Activated CD4-positive, alpha-beta memory T cell treated with anti-CD3 and anti-CD28 coated beads, Interleukin-2, amount 10 ng/mL, durations not matched to agents 7 days and 5 days (primary cell): Measurements from ENCODE around the gene USP14. TPM values are rescaled to one million over a fixed set of nuclear protein-coding genes. Genes with fewer than 3 reads are reported as not detected.

Experiments used
- CTCF ChIA-PET: fragments of 350-600 bp; sonication (Branson Sonifier 250); formaldehyde crosslinking; loops from one replicate; lab custom pipeline; 2021; ENCODE audit warnings: antibody characterized with exemption, inconsistent platforms; lab: Charles Lee
- POLR2A ChIA-PET: fragments of 350-600 bp; sonication (Branson Sonifier 250); formaldehyde crosslinking; loops from one replicate; lab custom pipeline; 2021; ENCODE audit warnings: antibody characterized with exemption; lab: Charles Lee
- DNase-seq: peaks from one replicate; pipeline ENCODE4 v3.0.0-alpha.2; 2020
- H3K27ac Mint-ChIP-seq: one replicate; pipeline ENCODE4 v1.8.0; 2021; ENCODE audit warnings: mild to moderate bottlenecking, mixed read lengths
- H3K27me3 Mint-ChIP-seq: one replicate; pipeline ENCODE4 v1.8.0; 2021; ENCODE audit warnings: mixed read lengths
- H3K36me3 Mint-ChIP-seq: one replicate; pipeline ENCODE4 v1.8.0; 2021; ENCODE audit warnings: low read depth, mixed read lengths
- H3K4me1 Mint-ChIP-seq: one replicate; pipeline ENCODE4 v1.8.0; 2021; ENCODE audit warnings: mixed read lengths
- H3K4me3 Mint-ChIP-seq: one replicate; pipeline ENCODE4 v1.8.0; 2021; ENCODE audit warnings: mild to moderate bottlenecking, mixed read lengths
- H3K9me3 Mint-ChIP-seq: one replicate; pipeline ENCODE4 v1.8.0; 2021; ENCODE audit warnings: mixed read lengths
- total RNA-seq, 2 experiments: library from RNA; stranded (reverse); gene quantifications; one replicate each; pipeline ENCODE4 v1.2.3, GENCODE V29; 2021

The USP14 gene
- total RNA-seq, 2 experiments from 2014 or later = 63.4 to 64.4 TPM

- Mint-ChIP-seq H3K27ac (no peak overlapping the region), H3K36me3 (peaks cover 63% of the 10 kb centered on the region), H3K9me3 (no peaks in the 10 kb centered on the region), H3K27me3 (no peaks in the 10 kb centered on the region), H3K4me1 (no peaks in the 10 kb centered on the region), H3K4me3 (no peak overlapping the region)
- POLR2A ChIA-PET = interaction anchor here (2.4 kb wide), 1 partner anchor 15 kb away, joined by 12 read pairs; the partner anchor contains the start of gene THOC1
- DNase-seq = no peak
- CTCF ChIA-PET = no interaction called here
These were observed 94.8 kb downstream of the USP14 start for GRCh38 chr18:253121-253520.

GRCh38 chr18:255171-255570, 96.8 kb downstream of the USP14 start:
- H3K9me3 Mint-ChIP-seq = no peaks in the 10 kb centered on the region
- H3K27ac Mint-ChIP-seq = no peak overlapping the region
- CTCF ChIA-PET = interaction anchor here (1.2 kb wide), 1 partner anchor 8 kb away, joined by 3 read pairs; no protein-coding TSS in a partner anchor
- no peak for DNase-seq
- peaks cover 60% of the 10 kb centered on the region for H3K36me3 Mint-ChIP-seq
- H3K27me3 Mint-ChIP-seq = no peaks in the 10 kb centered on the region
- POLR2A ChIA-PET = interaction anchor here (1.9 kb wide), 1 partner anchor 13 kb away, joined by 16 read pairs; the partner anchor contains the start of gene THOC1
- no peak overlapping the region for H3K4me3 Mint-ChIP-seq
- peaks cover 1% of the 10 kb centered on the region for H3K4me1 Mint-ChIP-seq

- no peak for DNase-seq
- peaks cover 57% of the 10 kb centered on the region for H3K36me3 Mint-ChIP-seq
- no peak overlapping the region for H3K4me3 Mint-ChIP-seq
- no peak overlapping the region for H3K27ac Mint-ChIP-seq
- ChIA-PET POLR2A (no interaction called here), CTCF (no interaction called here)
- H3K9me3 Mint-ChIP-seq = no peaks in the 10 kb centered on the region
- H3K4me1 Mint-ChIP-seq = peaks cover 6% of the 10 kb centered on the region
- H3K27me3 Mint-ChIP-seq = no peaks in the 10 kb centered on the region
These were observed 102.2 kb downstream of the USP14 start for GRCh38 chr18:260547-260946.

DNA sequence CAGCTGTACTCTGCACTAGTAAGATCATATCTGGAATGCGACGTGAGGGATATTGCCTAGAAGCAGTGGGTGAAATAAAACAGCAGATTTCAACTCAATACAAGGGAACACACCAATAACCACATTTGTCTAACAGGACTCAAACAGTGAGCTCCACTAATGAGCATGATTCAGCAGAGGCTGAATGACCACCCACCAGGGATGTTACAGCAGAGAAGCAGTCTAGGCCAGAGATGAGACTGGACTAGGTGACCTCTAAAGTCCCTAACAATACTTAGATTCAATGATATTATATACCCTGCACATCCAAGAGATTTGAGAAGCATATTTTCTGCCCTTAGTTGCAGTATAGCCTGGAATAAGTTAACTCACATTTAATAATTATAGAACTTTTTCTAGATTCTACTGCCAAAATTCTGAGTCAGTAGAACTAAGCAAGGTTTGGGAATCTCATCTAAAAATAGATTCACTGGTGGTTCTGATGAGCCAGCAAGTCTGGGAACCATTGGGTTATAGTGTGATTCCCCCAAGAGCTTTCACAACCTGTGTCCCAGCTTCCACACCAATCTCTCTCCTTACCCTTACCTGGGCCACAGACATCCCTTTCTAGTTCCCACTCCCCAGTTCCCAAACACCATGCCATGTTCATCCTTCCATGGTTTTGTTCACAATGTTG, 103.2 kb downstream of the USP14 start:
- Mint-ChIP-seq H3K4me3 (no peak overlapping the region), H3K36me3 (peaks cover 55% of the 10 kb centered on the region), H3K27ac (no peak overlapping the region), H3K4me1 (peaks cover 14% of the 10 kb centered on the region), H3K27me3 (no peaks in the 10 kb centered on the region), H3K9me3 (no peaks in the 10 kb centered on the region)
- POLR2A ChIA-PET = no interaction called here
- DNase-seq = no peak
- CTCF ChIA-PET = no interaction called here

Other genes starting within 250 kb of the USP14 start
- not detected for gene TUBB8B, start 108.9 kb upstream of the USP14 start, total RNA-seq
- gene THOC1, start 109.5 kb downstream of the USP14 start, total RNA-seq = 10 to 100 TPM; 42.2 to 43.1 TPM